ENCODE results near the gene ZNF605.
"Not testable (repeated sequence)": the region's sequence is repeated elsewhere in the genome, so short reads cannot be mapped to it uniquely, and the experiment has no call there.

The ZNF605 gene

GRCh38 chr12:132956011-132956788 lies at the start of gene ZNF605:
TSS of gene ZNF605 (minus strand) at chr12:132956306. CDS start at chr12:132945635, 10,671 bp downstream.
- peak; percentile 80 to 82 for DNase-seq

GRCh38 chr12:132998741-132999140 lies 42.6 kb upstream of the ZNF605 start:
- no peak for DNase-seq

- DNase-seq = no peak
Observed at GRCh38 chr12:132986885-132987225, 30.7 kb upstream of the ZNF605 start.

GRCh38 chr12:132986001-132986884 lies 30.1 kb upstream of the ZNF605 start, which contains the start of gene ZNF26:
TSS of gene ZNF26 (plus strand) at chr12:132986367. CDS start at chr12:132986841, 474 bp downstream.
- peak; percentile 81 to 88 for DNase-seq

GRCh38 chr12:132976870-132977269 lies 20.8 kb upstream of the ZNF605 start:
- peak; percentile 18 to 29 for DNase-seq

- DNase-seq = no peak
Observed at GRCh38 chr12:132972374-132972773, 16.3 kb upstream of the ZNF605 start.

- DNase-seq = no peak
Observed at GRCh38 chr12:132967736-132968135, 11.6 kb upstream of the ZNF605 start.

GRCh38 chr12:132966676-132967415 lies 10.7 kb upstream of the ZNF605 start:
- DNase-seq = no peak

GRCh38 chr12:132965796-132966195 lies 9.7 kb upstream of the ZNF605 start:
- no peak for DNase-seq

GRCh38 chr12:132963947-132964346 lies 7.8 kb upstream of the ZNF605 start:
- not testable (repeated sequence) for DNase-seq

- DNase-seq = not testable (repeated sequence)
Observed at GRCh38 chr12:132961790-132962189, 5.7 kb upstream of the ZNF605 start.

GRCh38 chr12:132955094-132956010 lies 754 bp downstream of the ZNF605 start:
- DNase-seq = no peak

GRCh38 chr12:132954471-132955048 lies 1.5 kb downstream of the ZNF605 start:
- DNase-seq = no peak

GRCh38 chr12:132953771-132954170 lies 2.3 kb downstream of the ZNF605 start:
- no peak for DNase-seq

GRCh38 chr12:132953163-132953425 lies 3.0 kb downstream of the ZNF605 start:
- DNase-seq = no peak

- no peak for DNase-seq
Observed at GRCh38 chr12:132952371-132953162, 3.5 kb downstream of the ZNF605 start.

GRCh38 chr12:132951649-132952048 lies 4.5 kb downstream of the ZNF605 start:
- no peak for DNase-seq

GRCh38 chr12:132950844-132951535 lies 5.1 kb downstream of the ZNF605 start:
- DNase-seq = no peak

GRCh38 chr12:132949936-132950837 lies 5.9 kb downstream of the ZNF605 start:
- DNase-seq = no peak
